ELR (cell line): ENCODE measurements around the gene CD81.
"Not testable (repeated sequence)": the region's sequence is repeated elsewhere in the genome, so short reads cannot be mapped to it uniquely, and the experiment has no call there.

Source experiments
- DNase-seq: peaks from one replicate; pipeline ENCODE4 v3.0.0-alpha.2; 2015; ENCODE audit warnings: low read depth

The CD81 gene

DNA sequence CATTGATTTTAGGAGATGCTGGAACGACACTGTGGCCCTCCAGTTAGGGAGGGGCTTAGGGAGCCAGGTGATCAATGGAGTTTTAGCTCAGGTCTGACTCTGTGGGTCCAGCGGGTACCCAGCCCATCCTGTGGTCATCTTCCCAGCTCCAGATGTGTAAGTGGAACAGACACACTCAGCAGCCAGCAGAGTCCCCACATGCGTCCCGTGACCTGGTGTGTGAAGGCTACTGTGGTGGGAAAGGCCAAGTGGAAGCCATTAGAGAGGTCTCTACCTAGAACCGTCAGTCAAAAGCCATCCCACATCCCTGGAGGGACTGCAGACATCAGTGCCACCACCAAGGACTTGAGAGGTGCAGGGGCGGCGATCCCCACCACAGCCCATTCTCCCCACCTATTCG lies 19.9 kb upstream of the CD81 start:
- no peak for DNase-seq

DNA sequence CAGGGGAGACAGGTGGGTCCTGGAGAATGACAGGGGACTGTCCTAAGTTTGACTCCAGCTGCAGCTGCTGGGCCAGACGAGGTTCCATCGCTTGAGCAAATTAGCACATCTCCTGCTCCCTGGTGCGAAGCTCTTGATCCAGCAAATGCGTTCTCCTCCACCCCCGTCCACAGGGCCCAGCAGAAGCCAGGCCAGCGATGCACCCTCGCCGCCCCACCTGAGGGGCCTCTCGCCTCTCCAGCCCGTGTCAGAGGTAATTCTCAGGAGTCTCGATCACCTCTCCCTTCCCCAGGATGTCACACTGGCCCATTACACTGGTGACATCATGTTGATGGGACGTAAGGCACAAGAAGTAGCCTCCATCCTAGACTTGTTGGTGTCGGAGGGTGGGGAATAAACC lies 19.5 kb upstream of the CD81 start:
- not testable (repeated sequence) for DNase-seq

DNA sequence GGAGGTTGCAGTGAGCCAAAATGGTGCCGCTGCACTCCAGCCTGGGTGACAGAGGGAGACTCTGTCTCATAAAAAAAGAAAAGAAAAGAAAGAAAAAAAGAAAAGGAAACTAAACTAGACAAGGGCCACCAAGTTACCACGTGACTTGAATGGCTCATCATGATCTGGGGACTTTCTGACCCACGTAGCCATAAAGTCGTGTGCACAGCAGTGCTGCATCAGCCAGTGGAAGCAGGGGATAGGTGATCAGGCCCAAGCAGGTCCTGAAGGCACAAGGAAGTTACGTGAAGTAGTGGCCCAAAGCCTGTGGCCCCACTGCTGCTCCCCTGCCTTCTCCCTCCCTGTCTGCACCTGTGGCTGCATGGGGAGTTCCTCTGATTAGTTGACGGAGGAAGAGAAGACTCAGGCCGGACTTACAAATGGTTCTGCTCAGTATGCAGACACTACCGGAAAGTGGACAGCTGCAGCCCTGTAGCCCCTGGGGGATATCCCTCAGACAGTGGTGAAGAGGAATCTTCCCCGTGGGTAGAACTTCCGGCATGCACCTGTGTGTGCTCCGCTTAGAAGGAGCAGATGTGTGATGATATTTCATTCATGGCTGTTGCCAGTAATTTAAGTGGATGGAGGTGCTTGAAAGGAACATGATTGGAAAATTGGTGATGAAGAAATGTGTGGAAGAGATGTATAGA lies 18.2 kb upstream of the CD81 start:
- DNase-seq = no peak

DNA sequence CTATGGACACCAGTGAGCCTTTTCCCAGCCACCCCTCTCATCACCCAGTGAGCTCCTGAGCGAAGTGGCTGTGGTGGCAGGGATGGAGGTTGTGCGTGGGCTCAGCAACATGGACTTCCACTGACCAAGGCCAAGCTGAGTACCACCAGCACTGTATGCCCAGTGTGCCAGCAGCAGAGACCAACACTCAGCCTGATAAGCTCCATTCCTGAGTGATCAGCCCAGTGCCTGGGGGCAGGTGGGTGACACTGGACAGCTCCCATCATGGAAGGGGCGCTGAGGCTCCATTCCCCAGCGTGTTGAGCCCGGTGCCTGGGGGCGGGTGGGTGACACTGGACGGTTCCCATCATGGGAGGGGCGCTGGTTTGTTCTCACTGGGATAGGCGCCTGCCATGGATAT lies 17.6 kb upstream of the CD81 start:
- DNase-seq = no peak

DNA sequence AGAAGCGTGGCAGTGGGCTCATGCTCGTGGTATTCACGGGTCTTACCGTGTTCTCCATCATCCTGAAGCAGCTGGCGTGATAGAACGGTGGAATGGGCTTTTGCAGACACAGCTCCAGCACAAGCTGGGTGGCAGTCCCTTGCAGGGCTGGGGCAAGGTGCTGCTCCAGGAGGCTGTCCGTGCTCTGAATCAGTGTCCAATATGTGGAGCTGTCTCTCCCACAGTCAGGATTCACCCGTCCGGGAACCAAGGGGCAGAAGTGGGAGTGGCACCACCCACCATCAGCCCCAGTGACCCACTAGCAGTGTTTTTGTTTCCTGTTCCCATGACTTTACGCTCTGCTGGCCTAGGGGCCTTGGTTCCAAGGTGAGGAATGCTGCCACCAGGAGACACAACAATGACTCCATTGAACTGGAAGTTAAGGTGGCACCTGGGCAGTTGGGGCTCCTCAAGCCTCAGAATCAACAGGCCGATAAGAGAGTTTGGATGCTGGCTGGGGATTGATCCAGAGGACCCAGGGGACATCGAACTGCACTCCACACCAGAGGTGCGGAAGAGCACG lies 16.9 kb upstream of the CD81 start:
- DNase-seq = no peak

DNA sequence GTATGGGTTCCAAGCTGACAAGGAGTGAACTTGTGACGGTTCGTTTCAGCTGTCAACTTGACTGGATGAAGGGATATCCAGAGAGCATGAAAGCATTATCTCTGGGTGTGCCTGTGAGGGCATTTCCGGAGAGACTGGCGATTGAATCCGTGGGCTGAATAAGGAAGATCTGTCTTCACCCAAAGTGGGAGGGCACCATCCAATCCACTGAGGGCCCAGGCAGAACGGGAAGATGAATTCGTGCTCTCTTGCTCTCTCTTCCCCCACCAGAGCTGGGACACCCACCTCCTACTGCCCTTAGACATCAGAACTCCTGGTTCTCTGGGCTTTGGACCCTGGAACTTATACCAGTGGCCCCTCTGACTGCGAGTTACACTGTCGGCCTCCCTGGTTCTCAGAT lies 15.5 kb upstream of the CD81 start:
- DNase-seq = no peak

GRCh38 chr11:2362414-2362813 lies 14.7 kb upstream of the CD81 start:
- DNase-seq = no peak

DNA sequence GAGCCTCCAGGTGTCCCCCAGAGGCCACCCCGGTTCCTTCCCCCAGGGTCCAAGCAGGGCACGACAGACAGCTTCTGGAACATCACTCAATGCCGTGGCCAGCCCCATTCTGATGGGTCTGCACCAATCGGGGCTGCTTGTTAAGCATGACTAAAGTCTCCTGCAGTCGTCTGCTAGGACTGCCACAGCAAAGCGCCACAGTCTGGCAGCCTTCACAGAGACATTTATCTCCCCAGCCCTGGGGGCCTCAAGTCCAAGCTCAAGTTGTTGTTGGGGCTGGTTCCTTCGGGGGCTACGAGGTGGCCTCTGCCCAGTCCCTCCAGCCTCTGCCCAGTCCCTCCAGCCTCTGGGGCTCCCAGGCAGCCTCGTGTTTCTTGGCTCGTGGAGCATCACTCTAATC lies 14.0 kb upstream of the CD81 start:
- DNase-seq = no peak

DNA sequence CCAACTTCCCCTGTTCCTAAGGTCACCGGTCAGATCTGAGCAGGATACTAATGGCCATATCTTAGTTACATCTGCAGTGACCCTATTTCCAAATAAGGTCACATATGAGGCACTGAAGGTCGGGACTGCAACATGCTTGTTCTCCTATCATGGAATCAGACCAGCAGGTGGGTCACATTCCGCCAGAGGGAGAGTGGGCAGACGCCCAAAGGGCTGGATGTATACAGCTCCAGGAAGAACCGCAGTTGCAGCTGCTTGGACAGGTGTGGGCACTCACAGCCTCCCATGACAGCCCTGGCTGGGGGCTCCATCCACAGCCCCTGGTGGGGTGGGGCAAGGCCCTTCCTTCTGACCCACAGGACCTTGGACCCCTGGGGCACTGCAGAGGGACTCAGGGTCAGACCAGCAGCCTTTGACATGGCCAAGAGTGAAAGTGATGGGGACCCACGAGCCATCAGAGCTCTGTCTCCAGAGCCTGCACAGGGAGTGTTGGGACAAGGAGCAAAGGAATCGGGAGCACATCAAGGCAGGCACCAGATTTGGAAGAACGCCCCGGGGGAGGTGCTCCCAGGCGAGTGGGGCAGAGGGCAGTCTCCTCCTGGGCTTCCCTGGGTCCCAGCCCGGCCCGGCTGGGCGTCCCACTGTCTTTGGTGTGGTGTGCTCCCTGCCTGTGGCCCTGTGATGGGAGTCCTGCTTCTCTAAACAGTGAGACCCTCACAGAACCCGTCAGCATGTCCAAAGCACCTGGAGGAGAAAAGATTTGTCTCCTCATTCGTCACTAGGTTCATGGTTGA lies 13.3 kb upstream of the CD81 start:
- DNase-seq = no peak

DNA sequence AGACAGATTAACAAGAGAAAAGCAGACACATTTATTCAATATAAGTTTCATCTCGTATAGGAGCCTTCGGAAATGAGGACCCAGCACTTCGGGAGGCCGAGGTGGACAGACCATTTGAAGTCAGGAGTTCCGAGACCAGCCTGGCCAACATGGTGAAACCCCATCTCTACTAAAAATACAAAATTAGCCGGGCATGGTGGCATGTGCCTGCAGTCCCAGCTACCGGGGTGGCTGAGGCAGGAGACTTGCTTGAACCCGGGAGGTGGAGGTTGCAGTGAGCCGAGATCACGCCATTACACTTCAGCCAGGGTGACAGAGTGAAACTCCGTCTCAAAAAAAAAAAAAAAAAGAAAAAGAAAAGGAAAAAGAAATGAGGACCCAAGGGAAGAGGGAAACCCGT lies 12.7 kb upstream of the CD81 start:
- not testable (repeated sequence) for DNase-seq

GRCh38 chr11:2365571-2366210 lies 11.4 kb upstream of the CD81 start:
- DNase-seq = no peak

DNA sequence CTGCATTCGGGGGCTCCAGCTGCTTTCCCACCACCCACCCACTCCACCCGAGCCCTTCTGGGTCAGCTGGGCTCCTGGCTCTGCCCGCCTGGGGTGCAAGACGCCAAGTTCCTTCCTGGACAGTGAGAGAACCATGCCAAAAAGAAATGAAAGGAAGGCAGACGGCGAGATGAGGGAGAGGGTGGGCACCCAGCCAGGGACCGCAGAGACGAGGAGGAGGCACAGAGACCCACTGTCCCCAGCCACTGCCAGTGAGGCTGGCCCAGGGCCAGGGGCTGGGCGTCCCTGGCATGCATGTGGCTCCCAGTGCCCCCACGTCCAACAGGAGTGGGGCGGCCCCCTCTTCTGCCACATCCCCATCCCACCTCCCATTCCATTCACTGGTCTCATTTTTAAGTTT lies 10.8 kb upstream of the CD81 start:
- DNase-seq = no peak

DNA sequence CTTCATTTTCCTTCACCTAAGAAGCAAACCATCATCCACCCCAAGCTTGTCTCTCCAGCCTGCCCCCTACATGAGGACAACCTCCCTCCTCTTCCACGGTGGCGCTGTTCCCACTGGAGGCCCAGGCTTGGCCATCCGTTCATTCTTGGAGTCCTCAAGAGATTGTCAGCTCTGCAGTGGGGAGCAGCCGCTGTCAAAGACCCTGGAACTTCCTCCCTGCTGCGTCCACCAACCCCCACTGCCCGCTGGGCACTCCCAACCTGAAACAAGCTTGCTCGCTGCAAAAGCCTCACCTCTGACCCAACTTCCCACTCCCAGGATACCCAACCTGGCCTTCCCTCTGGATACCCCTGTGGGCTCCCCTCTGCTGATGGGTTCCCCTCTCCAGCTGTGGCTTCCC lies 10.4 kb upstream of the CD81 start:
- no peak for DNase-seq

GRCh38 chr11:2367266-2368160 lies 9.6 kb upstream of the CD81 start:
- no peak for DNase-seq

GRCh38 chr11:2368178-2368850 lies 8.8 kb upstream of the CD81 start:
- DNase-seq = no peak

DNA sequence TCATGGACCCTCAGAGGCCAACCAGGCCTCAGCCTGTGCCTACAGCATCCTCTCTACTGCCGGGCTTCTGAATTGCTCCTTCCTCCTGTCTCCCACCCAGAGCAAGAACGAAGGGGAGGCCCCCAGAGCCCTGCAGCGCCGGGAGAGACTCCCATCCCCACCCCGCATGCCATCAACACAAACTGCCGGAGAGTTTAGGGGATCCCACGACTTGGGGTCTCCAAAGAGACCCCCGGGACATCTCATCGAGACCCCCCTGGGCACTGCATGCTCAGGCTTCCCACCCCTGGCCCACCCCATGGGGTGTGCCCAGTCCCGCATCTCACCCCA lies 8.3 kb upstream of the CD81 start:
- no peak for DNase-seq

DNA sequence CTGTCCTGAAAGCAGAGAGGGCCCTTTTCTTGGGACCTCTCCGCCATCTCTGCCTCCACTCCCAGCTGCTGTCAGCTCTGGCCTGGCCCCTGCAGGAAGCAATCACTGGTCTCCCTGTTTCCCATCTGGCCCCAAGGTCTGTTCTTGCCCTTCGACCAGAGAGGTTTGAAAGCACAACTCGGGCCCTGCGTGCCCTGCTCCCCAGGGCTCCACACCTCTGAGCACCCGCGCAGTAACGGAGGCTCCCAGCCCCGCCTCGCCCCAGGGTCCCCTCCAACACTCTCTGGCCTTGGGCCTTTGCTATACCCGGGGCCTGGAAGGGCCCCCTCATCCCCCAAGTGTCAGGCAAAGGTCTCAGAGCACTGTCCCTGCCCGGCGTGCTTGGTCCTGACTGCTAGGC lies 7.8 kb upstream of the CD81 start:
- no peak for DNase-seq

GRCh38 chr11:2369896-2370295 lies 7.2 kb upstream of the CD81 start:
- DNase-seq = no peak

DNA sequence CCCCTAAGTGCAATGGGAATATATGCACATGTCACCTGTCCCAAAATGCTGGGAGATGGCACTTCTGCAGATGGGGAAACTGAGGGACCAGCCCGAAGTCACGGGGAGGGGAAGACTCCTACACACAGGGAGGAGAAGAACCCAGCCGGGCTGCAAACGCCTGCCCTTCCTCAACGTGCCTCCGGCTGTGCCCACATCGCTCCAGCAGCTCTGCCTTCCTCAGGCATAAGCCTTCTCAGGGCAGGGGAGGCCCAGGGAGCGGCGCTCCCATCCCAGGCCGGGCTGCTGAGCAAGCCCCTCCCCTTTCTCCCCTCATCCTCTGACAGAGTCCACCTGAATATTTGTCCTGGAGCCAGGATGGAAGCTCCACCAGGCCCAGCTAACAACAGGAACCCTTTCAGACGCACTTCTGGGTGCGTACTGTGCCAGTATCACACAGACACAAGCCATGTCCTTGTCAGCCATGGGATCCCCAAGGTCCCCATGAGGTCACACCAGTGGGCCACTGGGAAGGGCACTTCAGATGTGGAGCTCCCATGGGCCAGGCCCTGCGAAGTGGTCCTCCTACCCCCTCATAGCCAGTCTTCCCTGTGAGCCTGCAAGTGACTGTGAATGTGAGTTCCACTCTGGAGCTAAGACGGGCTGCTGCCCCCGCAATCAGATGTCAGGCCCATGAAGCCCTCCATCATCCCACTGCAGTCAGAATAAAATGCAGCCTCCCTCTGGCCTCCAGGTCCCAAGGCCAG lies 2.5 kb upstream of the CD81 start:
- DNase-seq = no peak

DNA sequence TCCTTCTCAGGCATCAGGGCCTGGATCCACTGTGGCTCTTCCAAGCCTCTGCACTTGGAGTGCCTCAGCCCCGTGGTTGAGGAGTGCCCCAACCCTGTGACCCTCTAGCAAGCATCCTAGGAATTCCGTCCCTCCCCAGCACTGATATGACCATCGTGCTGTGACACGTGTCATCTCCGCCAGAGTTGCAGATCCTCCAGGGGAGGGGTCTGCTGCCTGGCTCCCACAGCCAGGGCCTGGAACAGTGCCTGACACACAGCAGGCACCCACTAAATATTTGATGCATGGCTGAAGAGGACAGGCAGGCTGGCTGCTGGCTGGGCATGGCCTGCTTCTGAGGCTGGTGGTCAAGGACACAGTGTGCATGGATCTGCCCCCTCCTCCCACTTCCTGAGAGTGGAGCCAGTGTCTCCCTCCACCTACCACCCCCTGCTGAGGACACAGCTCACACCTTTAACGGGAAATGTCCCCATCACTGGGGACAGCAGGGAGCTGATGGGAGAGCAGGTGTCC lies 1.7 kb upstream of the CD81 start:
- DNase-seq = no peak
